ENCODE measurements around the gene LRCH2. TPM values are rescaled to one million over a fixed set of nuclear protein-coding genes. Genes with fewer than 3 reads are reported as not detected.

The LRCH2 gene
- total and polyA plus RNA-seq, 2 of the 13 experiments (the other 11 are each of a cell fraction or from before 2014, with no cell fraction given) = not detected

DNA sequence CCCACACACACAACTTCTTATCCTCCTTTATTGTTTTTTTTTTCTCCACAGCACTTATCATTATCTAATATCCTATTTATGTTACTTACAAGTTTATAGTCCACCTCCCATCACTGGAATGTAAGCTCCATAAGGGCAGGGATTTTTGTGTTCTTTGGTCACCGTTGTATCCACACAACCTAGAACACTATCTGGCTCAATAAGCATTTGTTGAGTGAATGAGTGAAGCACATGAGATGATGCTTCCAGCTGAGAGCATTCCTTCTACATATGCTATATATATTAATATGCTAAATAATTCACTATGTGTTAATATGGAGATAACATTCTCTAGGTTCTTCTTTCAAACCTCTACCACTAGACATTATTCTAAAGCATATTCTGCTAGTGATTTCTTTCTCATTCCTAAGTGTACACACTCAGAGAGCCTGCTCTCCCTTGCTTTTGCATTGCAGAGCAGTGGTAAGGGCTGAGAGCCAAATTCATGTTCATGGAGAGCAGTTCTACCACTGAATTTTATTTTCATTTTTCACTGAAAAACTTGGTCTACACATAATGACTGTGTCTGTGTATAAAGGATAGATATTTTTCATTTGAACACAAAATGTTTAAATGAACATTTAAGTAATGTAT is 35.3 kb upstream of the LRCH2 start:
- no peak for TF ChIP-seq GZF1 (CRISPR knock-in tag; IDR thresholded peaks at IDR 0.05)
- no peak for TF ChIP-seq ZNF713 (CRISPR knock-in tag; IDR thresholded peaks at IDR 0.05)
- no peak for TF ChIP-seq MED8 (CRISPR knock-in tag; IDR thresholded peaks at IDR 0.05; ENCODE audit: insufficient replicate concordance)
- TF ChIP-seq ZNF878 (CRISPR knock-in tag; IDR thresholded peaks at IDR 0.05) = no peak
- no peak for TF ChIP-seq ZNF777 (CRISPR knock-in tag; IDR thresholded peaks at IDR 0.05)
- no peak for TF ChIP-seq FLYWCH1 (CRISPR knock-in tag; IDR thresholded peaks at IDR 0.05)
- TF ChIP-seq, protein P1, sequence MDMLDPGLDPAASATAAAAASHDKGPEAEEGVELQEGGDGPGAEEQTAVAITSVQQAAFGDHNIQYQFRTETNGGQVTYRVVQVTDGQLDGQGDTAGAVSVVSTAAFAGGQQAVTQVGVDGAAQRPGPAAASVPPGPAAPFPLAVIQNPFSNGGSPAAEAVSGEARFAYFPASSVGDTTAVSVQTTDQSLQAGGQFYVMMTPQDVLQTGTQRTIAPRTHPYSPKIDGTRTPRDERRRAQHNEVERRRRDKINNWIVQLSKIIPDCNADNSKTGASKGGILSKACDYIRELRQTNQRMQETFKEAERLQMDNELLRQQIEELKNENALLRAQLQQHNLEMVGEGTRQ (IDR thresholded peaks at IDR 0.05; ENCODE audit: low read depth, low read length) = no peak
- TF ChIP-seq, protein P1 (CRISPR knock-in tag; IDR thresholded peaks at IDR 0.05; ENCODE audit: borderline replicate concordance) = no peak
- TF ChIP-seq NKX3-1 (CRISPR knock-in tag; IDR thresholded peaks at IDR 0.05) = no peak
- no peak for TF ChIP-seq HIVEP1 (CRISPR knock-in tag; IDR thresholded peaks at IDR 0.05)
- TF ChIP-seq, protein P2, sequence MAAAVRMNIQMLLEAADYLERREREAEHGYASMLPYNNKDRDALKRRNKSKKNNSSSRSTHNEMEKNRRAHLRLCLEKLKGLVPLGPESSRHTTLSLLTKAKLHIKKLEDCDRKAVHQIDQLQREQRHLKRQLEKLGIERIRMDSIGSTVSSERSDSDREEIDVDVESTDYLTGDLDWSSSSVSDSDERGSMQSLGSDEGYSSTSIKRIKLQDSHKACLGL (CRISPR knock-in tag; IDR thresholded peaks at IDR 0.05) = no peak
- TF ChIP-seq HES4 (CRISPR knock-in tag; IDR thresholded peaks at IDR 0.05; ENCODE audit: borderline replicate concordance) = no peak
- TF ChIP-seq, protein P3, sequence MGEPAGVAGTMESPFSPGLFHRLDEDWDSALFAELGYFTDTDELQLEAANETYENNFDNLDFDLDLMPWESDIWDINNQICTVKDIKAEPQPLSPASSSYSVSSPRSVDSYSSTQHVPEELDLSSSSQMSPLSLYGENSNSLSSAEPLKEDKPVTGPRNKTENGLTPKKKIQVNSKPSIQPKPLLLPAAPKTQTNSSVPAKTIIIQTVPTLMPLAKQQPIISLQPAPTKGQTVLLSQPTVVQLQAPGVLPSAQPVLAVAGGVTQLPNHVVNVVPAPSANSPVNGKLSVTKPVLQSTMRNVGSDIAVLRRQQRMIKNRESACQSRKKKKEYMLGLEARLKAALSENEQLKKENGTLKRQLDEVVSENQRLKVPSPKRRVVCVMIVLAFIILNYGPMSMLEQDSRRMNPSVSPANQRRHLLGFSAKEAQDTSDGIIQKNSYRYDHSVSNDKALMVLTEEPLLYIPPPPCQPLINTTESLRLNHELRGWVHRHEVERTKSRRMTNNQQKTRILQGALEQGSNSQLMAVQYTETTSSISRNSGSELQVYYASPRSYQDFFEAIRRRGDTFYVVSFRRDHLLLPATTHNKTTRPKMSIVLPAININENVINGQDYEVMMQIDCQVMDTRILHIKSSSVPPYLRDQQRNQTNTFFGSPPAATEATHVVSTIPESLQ (CRISPR knock-in tag; conservative IDR thresholded peaks at IDR 0.05) = no peak
- no peak for TF ChIP-seq HMGA1 (CRISPR knock-in tag; conservative IDR thresholded peaks at IDR 0.05)
- H2AFZ ChIP-seq (ENCODE audit: low read length) = no peak overlapping the region
- intact Hi-C loops (cut with micrococcal nuclease; ENCODE audit: unreplicated experiment) (no loop called here), in situ Hi-C loops (cut with HindIII; ENCODE audit: extremely low pct_ligation_motif_present, low pct_unique_long_range_greater_than_20kb) (no loop called here)
- no peaks in the 10 kb centered on the region for H3K36me3 ChIP-seq (replicated peaks in 1 of 2; ENCODE audit: control insufficient read depth in 1 of 2, insufficient read depth in 2 of 2, low read length in 2 of 2)
- no peak for ATAC-seq
- no peaks in the 10 kb centered on the region for H3K27me3 ChIP-seq (ENCODE audit: control insufficient read depth in 1 of 2, insufficient read depth in 2 of 2, low read length in 2 of 2)
- H3K4me1 ChIP-seq (ENCODE audit: insufficient read depth, low read length) = no peaks in the 10 kb centered on the region
- BruUV-seq (replicated peaks) = no TSS peak
- H3K79me2 ChIP-seq (ENCODE audit: insufficient read depth, low read length) = no peaks in the 10 kb centered on the region
- H4K20me1 ChIP-seq (ENCODE audit: insufficient read depth, low read length) = no peaks in the 10 kb centered on the region
- no peak overlapping the region for H3K4me3 ChIP-seq (replicated peaks in 1 of 3; ENCODE audit: insufficient read depth in 1 of 3, low read depth in 2 of 3, low read length in 3 of 3)
- no peak overlapping the region for H3K27ac ChIP-seq (ENCODE audit: extremely low read length, insufficient read depth, low read length)
- no peaks in the 10 kb centered on the region for H3K9me3 ChIP-seq (ENCODE audit: low read length)
- no peak overlapping the region for H3K4me2 ChIP-seq (ENCODE audit: low read depth, low read length)
- H3K9ac ChIP-seq (ENCODE audit: insufficient read depth, low read depth, low read length) = no peak overlapping the region
- CTCF ChIA-PET (ENCODE audit: low intra/inter-chr PET ratio, low total read pairs) = no interaction called here
- POLR2A ChIA-PET = no interaction called here
- FAIRE-seq = no peak
- WGBS (ENCODE audit: low lambda C conversion rate) = 4% methylated on average over 1 of the region's 1 CpG
- no peak for DNase-seq (ENCODE audit: low spot score)

Measured in HepG2 (cell line).